K562 (cell line): ENCODE measurements around the gene FAM20C. TPM values are rescaled to one million over a fixed set of nuclear protein-coding genes. Genes with fewer than 3 reads are reported as not detected.

Experiments
- ARID2 ChIP-seq: fragments of 450-650 bp; IDR thresholded peaks from 2 replicates; pipeline ENCODE4 v1.6.1; 2017; ENCODE audit warnings: antibody characterized with exemption, mild to moderate bottlenecking
- GABPB2 ChIP-seq: fragments of 250-450 bp; sonication (Bioruptor Pico); conservative IDR thresholded peaks from 2 replicates; pipeline ENCODE4 v1.5.1; 2021; ENCODE audit warnings: mild to moderate bottlenecking
- NR2C1 ChIP-seq, 2 experiments: fragments of 450-650 bp; IDR thresholded peaks; 2 replicates each; pipeline ENCODE4 v1.6.1; 2017; ENCODE audit warnings: mild to moderate bottlenecking in 2 of 2, antibody characterized with exemption in 1 of 2, inconsistent platforms in 1 of 2, missing compliant biosample characterization in 1 of 2, missing genetic modification characterization in 1 of 2
- SP2 ChIP-seq: IDR thresholded peaks from 2 replicates; pipeline ENCODE4 v1.6.1; 2011; ENCODE audit warnings: mild to moderate bottlenecking, low read depth, low read length, moderate library complexity; ENCODE audit not compliant: poor library complexity, severe bottlenecking; ENCODE audit errors: extremely low read depth
- TAF15 ChIP-seq: fragments of 200-400 bp; formaldehyde crosslinking; IDR thresholded peaks from 2 replicates; pipeline ENCODE4 v1.6.1; 2017; ENCODE audit warnings: mild to moderate bottlenecking, low read depth, low read length, moderate library complexity
- ZNF124 ChIP-seq: sonication (generic); formaldehyde crosslinking; IDR thresholded peaks from 2 replicates; pipeline ENCODE4 v1.8.1; 2022; ENCODE audit warnings: missing genetic modification reagents
- ZNF77 ChIP-seq: fragments of 250-450 bp; sonication (Bioruptor Pico); IDR thresholded peaks from 2 replicates; pipeline ENCODE4 v1.5.0; 2020
- polyA plus RNA-seq, 8 experiments: library from polyadenylated mRNA; depleted of rRNA in 4 of 8; stranded (reverse) in 5 of 8; unstranded in 3 of 8; fragments of >200 nt; fragmentation: Nextera tagmentation in 2 of 8; fragmentation: Illumina TruSeq in 1 of 8; extraction: Ambion mirVana in 2 of 8; extraction: Trizol in 1 of 8; gene quantifications; 2 replicates each; pipeline versions ENCODE4 v1.2.1 to v1.2.3, GENCODE V29; 2011 to 2014; ENCODE audit warnings: inconsistent platforms in 1 of 8, missing spikeins in 1 of 8
- total RNA-seq, 7 experiments: library from RNA; depleted of rRNA in 6 of 7; stranded (reverse); fragments of >200 nt in 6 of 7; fragmentation: Illumina TruSeq in 2 of 7; extraction: Trizol in 2 of 7; gene quantifications; 2 replicates each; pipeline versions ENCODE4 v1.2.1 to v1.2.3, GENCODE V29; 2011 to 2021; ENCODE audit warnings: low replicate concordance in 1 of 7
- TF ChIP-seq, protein P1 (sequence below): sonication (generic); formaldehyde crosslinking; IDR thresholded peaks from 2 replicates; pipeline ENCODE4 v1.8.1; 2023; ENCODE audit warnings: missing genetic modification reagents, mild to moderate bottlenecking, borderline replicate concordance
- TF ChIP-seq, protein P2 (sequence below): sonication (generic); formaldehyde crosslinking; IDR thresholded peaks from 2 replicates; pipeline ENCODE4 v1.8.0; 2022; ENCODE audit warnings: mild to moderate bottlenecking, missing genetic modification reagents
- TF ChIP-seq, protein P3 (sequence below): IDR thresholded peaks from 2 replicates; pipeline ENCODE4 v1.6.1; 2011; ENCODE audit not compliant: insufficient read length; ENCODE audit errors: extremely low read depth

Gene FAM20C
- total and polyA plus RNA-seq, 9 of the 15 experiments (the other 6 are each of a cell fraction or from before 2014, with no cell fraction given), result 0.09 TPM; not detected in 8

DNA sequence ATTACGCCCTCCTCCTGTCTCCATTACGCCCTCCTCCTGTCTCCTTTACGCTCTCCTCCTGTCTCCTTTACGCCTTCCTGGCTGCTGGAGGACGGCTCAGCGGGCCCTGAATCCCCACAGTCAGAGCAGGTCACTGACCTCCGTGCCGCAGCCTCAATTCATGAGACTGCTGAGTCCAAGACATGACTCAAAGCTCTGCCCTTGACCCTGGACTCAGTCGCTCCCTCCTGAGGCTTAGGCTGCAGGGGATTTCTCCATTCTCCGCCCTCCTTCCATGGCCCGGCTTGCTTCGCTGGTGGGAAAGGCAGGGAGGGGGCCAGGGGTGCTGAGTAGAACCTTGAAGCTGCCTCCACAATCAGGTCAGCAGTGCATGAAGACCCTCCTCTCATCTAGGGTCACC lies 76.6 kb downstream of the FAM20C start (continued):
- TF ChIP-seq, protein P1, sequence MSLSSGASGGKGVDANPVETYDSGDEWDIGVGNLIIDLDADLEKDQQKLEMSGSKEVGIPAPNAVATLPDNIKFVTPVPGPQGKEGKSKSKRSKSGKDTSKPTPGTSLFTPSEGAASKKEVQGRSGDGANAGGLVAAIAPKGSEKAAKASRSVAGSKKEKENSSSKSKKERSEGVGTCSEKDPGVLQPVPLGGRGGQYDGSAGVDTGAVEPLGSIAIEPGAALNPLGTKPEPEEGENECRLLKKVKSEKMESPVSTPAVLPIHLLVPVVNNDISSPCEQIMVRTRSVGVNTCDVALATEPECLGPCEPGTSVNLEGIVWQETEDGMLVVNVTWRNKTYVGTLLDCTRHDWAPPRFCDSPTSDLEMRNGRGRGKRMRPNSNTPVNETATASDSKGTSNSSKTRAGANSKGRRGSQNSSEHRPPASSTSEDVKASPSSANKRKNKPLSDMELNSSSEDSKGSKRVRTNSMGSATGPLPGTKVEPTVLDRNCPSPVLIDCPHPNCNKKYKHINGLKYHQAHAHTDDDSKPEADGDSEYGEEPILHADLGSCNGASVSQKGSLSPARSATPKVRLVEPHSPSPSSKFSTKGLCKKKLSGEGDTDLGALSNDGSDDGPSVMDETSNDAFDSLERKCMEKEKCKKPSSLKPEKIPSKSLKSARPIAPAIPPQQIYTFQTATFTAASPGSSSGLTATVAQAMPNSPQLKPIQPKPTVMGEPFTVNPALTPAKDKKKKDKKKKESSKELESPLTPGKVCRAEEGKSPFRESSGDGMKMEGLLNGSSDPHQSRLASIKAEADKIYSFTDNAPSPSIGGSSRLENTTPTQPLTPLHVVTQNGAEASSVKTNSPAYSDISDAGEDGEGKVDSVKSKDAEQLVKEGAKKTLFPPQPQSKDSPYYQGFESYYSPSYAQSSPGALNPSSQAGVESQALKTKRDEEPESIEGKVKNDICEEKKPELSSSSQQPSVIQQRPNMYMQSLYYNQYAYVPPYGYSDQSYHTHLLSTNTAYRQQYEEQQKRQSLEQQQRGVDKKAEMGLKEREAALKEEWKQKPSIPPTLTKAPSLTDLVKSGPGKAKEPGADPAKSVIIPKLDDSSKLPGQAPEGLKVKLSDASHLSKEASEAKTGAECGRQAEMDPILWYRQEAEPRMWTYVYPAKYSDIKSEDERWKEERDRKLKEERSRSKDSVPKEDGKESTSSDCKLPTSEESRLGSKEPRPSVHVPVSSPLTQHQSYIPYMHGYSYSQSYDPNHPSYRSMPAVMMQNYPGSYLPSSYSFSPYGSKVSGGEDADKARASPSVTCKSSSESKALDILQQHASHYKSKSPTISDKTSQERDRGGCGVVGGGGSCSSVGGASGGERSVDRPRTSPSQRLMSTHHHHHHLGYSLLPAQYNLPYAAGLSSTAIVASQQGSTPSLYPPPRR (CRISPR knock-in tag), result no peak
- TF ChIP-seq TAF15, result no peak
- no peak for TF ChIP-seq GABPB2
- no peak for TF ChIP-seq ZNF77 (CRISPR knock-in tag)
- TF ChIP-seq ZNF124 (CRISPR knock-in tag), result no peak
- TF ChIP-seq NR2C1 (IDR thresholded peaks at IDR 0.05), result no peak
- TF ChIP-seq NR2C1 (tag; IDR thresholded peaks at IDR 0.05), result no peak
- TF ChIP-seq, protein P2, sequence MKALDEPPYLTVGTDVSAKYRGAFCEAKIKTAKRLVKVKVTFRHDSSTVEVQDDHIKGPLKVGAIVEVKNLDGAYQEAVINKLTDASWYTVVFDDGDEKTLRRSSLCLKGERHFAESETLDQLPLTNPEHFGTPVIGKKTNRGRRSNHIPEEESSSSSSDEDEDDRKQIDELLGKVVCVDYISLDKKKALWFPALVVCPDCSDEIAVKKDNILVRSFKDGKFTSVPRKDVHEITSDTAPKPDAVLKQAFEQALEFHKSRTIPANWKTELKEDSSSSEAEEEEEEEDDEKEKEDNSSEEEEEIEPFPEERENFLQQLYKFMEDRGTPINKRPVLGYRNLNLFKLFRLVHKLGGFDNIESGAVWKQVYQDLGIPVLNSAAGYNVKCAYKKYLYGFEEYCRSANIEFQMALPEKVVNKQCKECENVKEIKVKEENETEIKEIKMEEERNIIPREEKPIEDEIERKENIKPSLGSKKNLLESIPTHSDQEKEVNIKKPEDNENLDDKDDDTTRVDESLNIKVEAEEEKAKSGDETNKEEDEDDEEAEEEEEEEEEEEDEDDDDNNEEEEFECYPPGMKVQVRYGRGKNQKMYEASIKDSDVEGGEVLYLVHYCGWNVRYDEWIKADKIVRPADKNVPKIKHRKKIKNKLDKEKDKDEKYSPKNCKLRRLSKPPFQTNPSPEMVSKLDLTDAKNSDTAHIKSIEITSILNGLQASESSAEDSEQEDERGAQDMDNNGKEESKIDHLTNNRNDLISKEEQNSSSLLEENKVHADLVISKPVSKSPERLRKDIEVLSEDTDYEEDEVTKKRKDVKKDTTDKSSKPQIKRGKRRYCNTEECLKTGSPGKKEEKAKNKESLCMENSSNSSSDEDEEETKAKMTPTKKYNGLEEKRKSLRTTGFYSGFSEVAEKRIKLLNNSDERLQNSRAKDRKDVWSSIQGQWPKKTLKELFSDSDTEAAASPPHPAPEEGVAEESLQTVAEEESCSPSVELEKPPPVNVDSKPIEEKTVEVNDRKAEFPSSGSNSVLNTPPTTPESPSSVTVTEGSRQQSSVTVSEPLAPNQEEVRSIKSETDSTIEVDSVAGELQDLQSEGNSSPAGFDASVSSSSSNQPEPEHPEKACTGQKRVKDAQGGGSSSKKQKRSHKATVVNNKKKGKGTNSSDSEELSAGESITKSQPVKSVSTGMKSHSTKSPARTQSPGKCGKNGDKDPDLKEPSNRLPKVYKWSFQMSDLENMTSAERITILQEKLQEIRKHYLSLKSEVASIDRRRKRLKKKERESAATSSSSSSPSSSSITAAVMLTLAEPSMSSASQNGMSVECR (CRISPR knock-in tag), result no peak
- TF ChIP-seq, protein P3, sequence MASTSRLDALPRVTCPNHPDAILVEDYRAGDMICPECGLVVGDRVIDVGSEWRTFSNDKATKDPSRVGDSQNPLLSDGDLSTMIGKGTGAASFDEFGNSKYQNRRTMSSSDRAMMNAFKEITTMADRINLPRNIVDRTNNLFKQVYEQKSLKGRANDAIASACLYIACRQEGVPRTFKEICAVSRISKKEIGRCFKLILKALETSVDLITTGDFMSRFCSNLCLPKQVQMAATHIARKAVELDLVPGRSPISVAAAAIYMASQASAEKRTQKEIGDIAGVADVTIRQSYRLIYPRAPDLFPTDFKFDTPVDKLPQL, result no peak
- TF ChIP-seq SP2, result no peak
- no peak for TF ChIP-seq ARID2
- TF ChIP-seq, all 486 proteins: peak for 0
